Hindlimb muscle (tissue), 1 donor: ENCODE results near the gene WDR43. TPM values are rescaled to one million over a fixed set of nuclear protein-coding genes. Genes with fewer than 3 reads are reported as not detected.

Source experiments
- DNase-seq: peaks from one replicate; pipeline ENCODE4 v3.0.0-alpha.2; 2013
- polyA plus RNA-seq: library from polyadenylated mRNA; unstranded; fragments of 120-200 nt; gene quantifications from one replicate; pipeline ENCODE4 v1.2.1, GENCODE V29; 2013; ENCODE audit not compliant: insufficient read length

Gene WDR43
- polyA plus RNA-seq: 30.6 TPM

DNA sequence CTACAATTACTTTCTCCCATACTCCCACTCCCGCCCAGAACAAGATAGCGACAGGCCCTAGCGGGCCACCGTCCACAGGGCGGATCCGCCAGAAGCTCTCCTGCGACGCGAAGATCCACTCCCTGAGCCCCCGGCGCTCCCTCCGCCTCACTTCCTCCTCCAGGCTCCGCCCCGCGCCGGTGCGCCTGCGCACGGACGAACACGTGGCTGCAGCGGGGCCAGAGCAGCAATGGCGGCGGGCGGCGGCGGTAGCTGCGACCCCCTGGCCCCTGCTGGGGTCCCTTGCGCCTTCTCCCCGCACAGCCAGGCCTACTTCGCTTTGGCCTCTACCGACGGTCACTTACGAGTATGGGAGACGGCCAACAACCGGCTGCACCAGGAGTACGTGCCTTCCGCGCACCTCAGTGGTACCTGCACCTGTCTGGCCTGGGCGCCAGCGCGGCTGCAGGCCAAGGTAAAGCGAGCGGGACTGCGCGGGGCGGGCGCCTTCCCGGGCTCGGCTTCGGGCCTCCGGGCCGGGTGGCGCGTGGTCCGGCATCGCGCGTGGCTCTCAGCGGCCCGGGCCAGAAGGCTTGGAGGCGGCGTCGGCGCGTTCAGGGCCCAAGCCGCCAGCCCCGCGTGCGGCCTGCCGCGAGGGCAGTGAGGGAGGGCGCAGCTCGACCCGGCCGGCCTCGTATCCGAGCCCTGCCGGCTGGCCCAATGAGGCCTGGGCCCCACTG lies at the start of gene WDR43:
TSS of gene WDR43 (plus strand) at position 198 of the 719 bp plus-strand sequence. CDS start at position 230, 32 bp downstream.
- peak; percentile 97 for DNase-seq

GRCh38 chr2:28855193-28855592 lies 39.3 kb upstream of the WDR43 start:
- DNase-seq: no peak

GRCh38 chr2:28855977-28856376 lies 38.5 kb upstream of the WDR43 start:
- DNase-seq: no peak

- DNase-seq: no peak
Observed at GRCh38 chr2:28868611-28869010, 25.9 kb upstream of the WDR43 start.

- DNase-seq: no peak
Observed at GRCh38 chr2:28869494-28870145, 24.8 kb upstream of the WDR43 start.

DNA sequence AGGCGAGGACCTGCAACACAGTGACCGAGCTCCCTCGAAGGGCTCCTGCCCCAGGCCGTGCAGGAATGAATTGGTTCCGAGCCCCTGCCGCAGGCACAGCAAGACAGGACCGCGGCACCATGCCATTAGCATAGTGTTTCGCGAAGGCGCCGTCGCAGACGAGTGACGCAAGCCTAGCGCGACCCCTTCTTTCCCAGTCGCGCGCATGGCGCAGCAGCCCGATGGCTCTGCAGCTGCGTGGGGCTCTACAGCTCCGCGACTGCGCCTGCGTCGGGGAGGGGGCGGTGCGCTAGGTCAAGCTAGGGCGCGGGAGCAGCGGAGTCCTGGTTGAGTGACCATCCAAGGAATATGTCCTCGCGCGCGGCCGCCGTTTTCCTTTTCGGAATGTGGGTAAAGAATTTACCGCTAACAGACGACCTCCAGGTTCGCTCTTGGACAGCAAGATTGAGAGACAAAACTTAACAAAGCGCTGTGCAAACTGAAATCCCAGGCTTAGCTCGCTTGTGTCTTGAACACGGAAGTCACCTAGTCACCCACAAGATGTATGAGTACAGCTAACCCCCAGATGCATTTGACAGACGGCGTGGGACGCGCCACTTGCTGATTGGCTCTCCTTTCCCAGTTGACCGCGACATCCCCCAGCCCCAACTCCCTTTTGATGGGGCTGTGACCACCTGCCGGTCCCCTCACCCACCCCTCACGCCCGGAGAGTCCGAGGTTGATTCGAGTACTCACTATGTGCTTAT lies 24.1 kb upstream of the WDR43 start, which contains the start of gene TRMT61B:
TSS of gene TRMT61B (minus strand) at position 164 of the 746 bp plus-strand sequence. CDS start at position 132, 32 bp downstream.
- DNase-seq: peak; percentile 98

GRCh38 chr2:28871620-28872019 lies 22.8 kb upstream of the WDR43 start:
- no peak for DNase-seq

- no peak for DNase-seq
Observed at GRCh38 chr2:28880193-28880592, 14.3 kb upstream of the WDR43 start.

DNA sequence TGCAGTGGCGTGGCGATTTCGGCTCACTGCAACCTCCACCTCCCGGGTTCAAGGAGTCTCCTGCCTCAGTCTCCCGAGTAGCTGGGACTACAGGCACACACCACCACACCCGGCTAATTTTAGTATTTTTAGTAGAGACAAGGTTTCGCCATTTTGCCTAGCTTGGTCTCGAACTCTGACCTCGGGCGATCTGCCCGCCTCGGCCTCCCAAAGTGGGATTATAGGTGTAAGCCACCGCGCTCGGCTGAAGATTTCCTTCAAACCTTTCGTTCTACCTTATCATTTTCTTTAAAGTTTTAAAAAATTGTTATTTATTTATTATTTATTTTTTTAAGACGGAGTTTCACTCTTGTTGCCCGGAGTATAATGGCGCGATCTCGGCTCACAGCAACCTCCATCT lies 979 bp upstream of the WDR43 start:
- no peak for DNase-seq

- DNase-seq: peak; percentile 31
Observed at GRCh38 chr2:28895189-28895893, 874 bp downstream of the WDR43 start.

- DNase-seq: no peak
Observed at GRCh38 chr2:28896906-28897305, 2.4 kb downstream of the WDR43 start.

DNA sequence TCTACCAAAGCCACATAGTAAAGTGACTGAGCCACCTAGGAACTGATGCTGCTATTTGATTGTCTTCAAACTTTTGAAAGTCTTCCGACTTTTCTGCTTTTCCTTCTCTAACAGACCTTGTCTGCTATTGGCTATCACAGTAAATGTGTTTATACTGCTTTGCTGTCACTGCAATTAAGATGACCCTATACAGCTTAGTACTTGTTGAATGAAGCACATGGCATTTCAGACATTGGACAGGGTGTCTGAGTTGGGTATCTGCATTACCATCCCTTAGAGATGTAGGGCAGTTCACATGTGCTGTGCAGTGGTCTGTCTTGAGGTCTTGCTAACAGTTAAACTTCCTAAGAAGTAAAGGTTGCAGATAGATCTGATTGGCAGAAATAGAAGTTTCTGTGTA lies 3.6 kb downstream of the WDR43 start:
- DNase-seq: no peak

- no peak for DNase-seq
Observed at GRCh38 chr2:28901202-28901601, 6.7 kb downstream of the WDR43 start.

DNA sequence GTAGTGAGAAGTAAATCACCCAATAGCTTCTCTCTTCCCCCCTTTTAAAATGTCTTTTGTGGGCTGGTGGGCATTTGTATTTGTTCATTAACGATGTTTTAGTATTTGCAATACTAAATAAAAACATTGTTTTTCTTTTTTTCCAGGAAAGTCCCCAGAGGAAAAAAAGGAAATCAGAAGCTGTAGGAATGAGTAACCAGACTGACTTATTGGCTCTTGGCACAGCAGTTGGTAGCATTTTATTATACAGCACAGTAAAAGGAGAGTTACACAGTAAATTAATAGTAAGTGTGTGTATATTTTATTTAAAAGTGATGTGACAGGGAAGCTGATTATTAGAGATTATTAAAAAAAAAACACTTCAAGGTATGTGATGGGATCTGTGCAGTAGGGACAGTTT lies 7.4 kb downstream of the WDR43 start:
- DNase-seq: no peak

DNA sequence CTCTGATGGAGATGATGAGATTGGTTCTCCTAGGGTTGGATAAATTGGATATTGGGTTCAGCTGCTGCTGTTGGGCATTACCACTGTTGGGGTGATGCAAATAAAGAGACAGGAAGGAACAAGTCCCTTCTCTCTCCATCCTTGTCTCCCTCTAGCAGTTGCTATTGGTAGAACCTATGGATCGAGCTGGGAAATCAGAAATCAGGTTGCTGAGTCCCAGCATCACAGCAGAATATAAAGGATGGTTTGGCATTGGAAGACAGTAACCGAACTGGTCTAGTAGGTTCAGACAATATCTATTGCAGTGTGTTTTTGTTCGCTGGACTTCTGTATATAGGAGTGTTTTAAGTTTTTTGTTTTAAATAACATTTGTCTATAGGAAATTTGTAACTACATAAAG lies 8.1 kb downstream of the WDR43 start:
- no peak for DNase-seq

- no peak for DNase-seq
Observed at GRCh38 chr2:28904295-28904694, 9.8 kb downstream of the WDR43 start.

GRCh38 chr2:28904802-28905457 lies 10.5 kb downstream of the WDR43 start:
- DNase-seq: no peak

DNA sequence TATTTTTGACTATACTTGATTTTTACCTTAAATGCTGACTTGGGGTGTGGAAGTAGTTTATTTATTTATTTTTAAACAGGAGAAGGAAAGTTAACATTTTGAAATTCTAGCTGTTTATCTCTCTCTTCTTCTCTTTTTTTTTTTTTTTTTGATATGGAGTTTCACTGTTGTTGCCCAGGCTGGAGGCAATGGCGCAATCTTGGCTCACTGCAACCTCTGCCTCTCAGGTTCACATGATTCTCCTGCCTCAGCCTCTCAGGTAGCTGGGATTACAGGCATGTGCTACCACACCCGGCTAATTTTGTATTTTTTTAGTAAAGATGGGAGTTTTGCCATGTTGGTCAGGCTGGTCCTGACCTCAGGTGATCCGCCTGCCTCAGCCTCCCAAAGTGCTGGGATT lies 11.1 kb downstream of the WDR43 start:
- DNase-seq: no peak

DNA sequence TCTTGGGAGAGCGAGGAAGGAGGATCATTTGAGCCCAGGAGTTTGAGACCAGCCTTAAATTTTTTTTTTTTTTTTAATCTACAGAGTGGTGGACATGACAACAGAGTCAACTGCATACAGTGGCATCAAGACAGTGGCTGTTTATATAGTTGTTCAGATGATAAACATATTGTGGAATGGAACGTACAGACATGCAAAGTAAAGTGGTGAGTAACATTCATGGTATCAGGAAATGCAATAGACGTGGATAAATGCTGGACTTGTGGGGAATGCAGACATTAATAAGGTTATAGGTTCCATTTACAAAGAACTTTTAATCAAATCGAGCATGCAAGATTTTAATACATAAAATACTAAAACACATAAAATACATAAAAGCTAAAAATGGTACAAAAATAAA lies 11.9 kb downstream of the WDR43 start:
- DNase-seq: no peak

GRCh38 chr2:28906821-28907220 lies 12.4 kb downstream of the WDR43 start:
- no peak for DNase-seq

GRCh38 chr2:28908172-28908571 lies 13.7 kb downstream of the WDR43 start:
- no peak for DNase-seq

GRCh38 chr2:28909655-28910353 lies 15.3 kb downstream of the WDR43 start:
- DNase-seq: no peak
